Esophagus squamous epithelium (tissue), 5 donors: ENCODE results near the gene RAB30. TPM values are rescaled to one million over a fixed set of nuclear protein-coding genes. Genes with fewer than 3 reads are reported as not detected.
A peak's percentile ranks its signal among the peaks of the same experiment; 100 is the strongest.

ENCODE experiments used
- DNase-seq: peaks from one replicate; lab custom pipeline; 2025; lab: John Stamatoyannopoulos, UW
- H3K27ac ChIP-seq, 4 donors: fragments of 200-600 bp; sonication (generic); one replicate each; pipeline ENCODE4 v1.5.1; 2016 to 2019; ENCODE audit warnings: mild to moderate bottlenecking in 1 of 4
- H3K27me3 ChIP-seq, 4 donors: fragments of 200-600 bp; sonication (generic); 1 replicate in 3 of 4; 2 replicates in 1 of 4; pipeline versions ENCODE4 v1.5.1 to v1.6.0; 2017 to 2021; ENCODE audit warnings: antibody characterized with exemption in 1 of 4
- H3K36me3 ChIP-seq, 3 donors: fragments of 200-600 bp; sonication (generic); one replicate each; pipeline ENCODE4 v1.5.1; 2016 to 2019
- H3K4me1 ChIP-seq, 3 donors: fragments of 200-600 bp; sonication (generic); one replicate each; pipeline ENCODE4 v1.5.1; 2017 to 2019
- H3K4me3 ChIP-seq, 4 donors: fragments of 200-600 bp; sonication (generic); 1 replicate in 3 of 4; 2 replicates in 1 of 4; pipeline ENCODE4 v1.5.1; 2016 to 2019; ENCODE audit warnings: mild to moderate bottlenecking in 2 of 4, moderate library complexity in 1 of 4
- H3K9me3 ChIP-seq, 3 donors: fragments of 200-600 bp; sonication (generic); one replicate each; pipeline ENCODE4 v1.5.1; 2016 to 2019
- POLR2A ChIP-seq, 4 donors: fragments of 450-650 bp; IDR thresholded peaks; one replicate each; pipeline ENCODE4 v1.6.1; 2017; ENCODE audit warnings: antibody characterized with exemption in 4 of 4, mild to moderate bottlenecking in 4 of 4, moderate library complexity in 3 of 4
- WGBS, 2 donors: methylation state at CpG; one replicate each; pipeline ENCODE4 v1.1.5; 2018; 5-methylcytosine and 5-hydroxymethylcytosine counted together
- intact Hi-C: fragments of 100-400 bp; cut with DNase I; formaldehyde crosslinking; loops from one replicate; pipeline ENCODE4 v1.15.0; 2022
- total RNA-seq, 4 donors: library from RNA; depleted of rRNA; stranded (reverse); fragments of >200 nt; gene quantifications; one replicate each; pipeline ENCODE4 v1.1.0, GENCODE V29; 2016
- TF ChIP-seq, protein P1 (sequence below), 6 experiments: fragments of 450-650 bp in 4 of 6; fragments of 200-600 bp in 2 of 6; sonication (generic) in 2 of 6; IDR thresholded peaks; one replicate each; pipeline ENCODE4 v1.5.1; 2016 to 2019; ENCODE audit warnings: antibody characterized with exemption in 6 of 6, mild to moderate bottlenecking in 4 of 6, moderate library complexity in 4 of 6
- donor health status: DM: yes; HTN: yes; CAD: no.

RAB30 gene
- total RNA-seq, 4 donors from 2014 or later: 2.2 to 8.7 (median 6.0) TPM

DNA sequence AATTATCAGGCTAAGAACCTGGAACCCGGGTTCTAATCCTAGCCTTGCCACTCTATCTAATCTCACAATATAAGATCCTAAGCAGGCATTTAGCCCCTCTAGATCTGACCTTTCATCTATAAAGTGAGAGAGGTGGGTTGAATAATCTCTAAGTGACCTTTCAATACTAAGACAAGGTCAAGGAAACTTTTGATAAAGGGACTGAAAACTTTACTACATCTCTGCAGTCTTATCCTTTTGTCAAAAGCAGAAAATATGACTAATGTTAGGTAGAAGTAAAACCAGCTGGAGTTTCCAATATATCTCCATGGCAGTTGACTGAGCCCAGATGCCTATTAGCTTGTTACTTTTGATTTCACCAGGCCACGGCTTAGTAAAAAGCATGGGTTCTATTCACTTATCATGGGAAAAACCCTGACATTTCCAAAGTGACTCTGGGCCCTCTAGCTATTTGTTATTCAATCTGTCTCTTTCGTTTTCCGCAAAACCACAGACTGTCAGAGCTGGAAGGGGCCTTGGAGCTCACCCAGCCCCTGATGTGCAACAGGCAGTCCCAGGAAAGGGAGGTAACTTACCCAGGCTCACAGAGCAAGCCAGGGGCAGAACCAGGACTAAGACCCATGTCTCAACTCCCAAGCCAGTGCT lies 75.8 kb downstream of the RAB30 start:
- WGBS, 2 donors: 33 to 34% methylated on average over 4 of the region's 4 CpGs
- intact Hi-C loops: no loop called here
- Histone ChIP-seq H3K9me3 (no peaks in the 10 kb centered on the region), H3K27ac (peak overlapping the region; percentile 36 to 71 (median 52)), H3K36me3 (peaks cover 0 to 11% (median 0%) of the 10 kb centered on the region in 3 donors), H3K4me3 (peak overlapping the region in 1 of 4 donors; percentile 34), H3K27me3 (no peaks in the 10 kb centered on the region), H3K4me1 (peaks cover 0 to 74% (median 21%) of the 10 kb centered on the region in 3 donors)
- TF ChIP-seq, protein P1, sequence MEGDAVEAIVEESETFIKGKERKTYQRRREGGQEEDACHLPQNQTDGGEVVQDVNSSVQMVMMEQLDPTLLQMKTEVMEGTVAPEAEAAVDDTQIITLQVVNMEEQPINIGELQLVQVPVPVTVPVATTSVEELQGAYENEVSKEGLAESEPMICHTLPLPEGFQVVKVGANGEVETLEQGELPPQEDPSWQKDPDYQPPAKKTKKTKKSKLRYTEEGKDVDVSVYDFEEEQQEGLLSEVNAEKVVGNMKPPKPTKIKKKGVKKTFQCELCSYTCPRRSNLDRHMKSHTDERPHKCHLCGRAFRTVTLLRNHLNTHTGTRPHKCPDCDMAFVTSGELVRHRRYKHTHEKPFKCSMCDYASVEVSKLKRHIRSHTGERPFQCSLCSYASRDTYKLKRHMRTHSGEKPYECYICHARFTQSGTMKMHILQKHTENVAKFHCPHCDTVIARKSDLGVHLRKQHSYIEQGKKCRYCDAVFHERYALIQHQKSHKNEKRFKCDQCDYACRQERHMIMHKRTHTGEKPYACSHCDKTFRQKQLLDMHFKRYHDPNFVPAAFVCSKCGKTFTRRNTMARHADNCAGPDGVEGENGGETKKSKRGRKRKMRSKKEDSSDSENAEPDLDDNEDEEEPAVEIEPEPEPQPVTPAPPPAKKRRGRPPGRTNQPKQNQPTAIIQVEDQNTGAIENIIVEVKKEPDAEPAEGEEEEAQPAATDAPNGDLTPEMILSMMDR (IDR thresholded peaks at IDR 0.05): no peak
- TF ChIP-seq POLR2A (IDR thresholded peaks at IDR 0.05): no peak
- DNase-seq: no peak

DNA sequence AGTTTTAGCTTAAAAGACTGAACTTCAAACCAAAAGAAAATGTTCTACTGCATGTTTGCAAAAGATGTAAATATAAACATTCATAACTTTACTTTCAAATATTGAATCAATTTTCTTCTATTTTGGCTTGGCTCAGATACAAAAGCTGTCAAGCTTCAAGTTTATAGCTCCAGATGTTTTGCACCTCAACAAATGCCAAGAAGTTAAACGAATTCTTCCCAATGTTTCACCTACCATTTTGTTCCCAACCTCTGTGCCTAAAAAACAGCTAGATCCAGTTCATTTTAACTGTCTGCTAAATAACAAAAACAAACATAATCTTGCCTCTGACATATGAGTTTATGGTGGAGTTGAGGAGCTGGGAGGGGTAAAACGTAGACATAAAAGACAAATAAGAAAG lies 76.5 kb downstream of the RAB30 start:
- H3K4me1 ChIP-seq: peaks cover 0 to 71% (median 21%) of the 10 kb centered on the region in 3 donors
- 42 to 62% methylated on average over 2 of the region's 2 CpGs for WGBS, 2 donors
- TF ChIP-seq, protein P1 (IDR thresholded peaks at IDR 0.05): no peak
- TF ChIP-seq POLR2A (IDR thresholded peaks at IDR 0.05): no peak

DNA sequence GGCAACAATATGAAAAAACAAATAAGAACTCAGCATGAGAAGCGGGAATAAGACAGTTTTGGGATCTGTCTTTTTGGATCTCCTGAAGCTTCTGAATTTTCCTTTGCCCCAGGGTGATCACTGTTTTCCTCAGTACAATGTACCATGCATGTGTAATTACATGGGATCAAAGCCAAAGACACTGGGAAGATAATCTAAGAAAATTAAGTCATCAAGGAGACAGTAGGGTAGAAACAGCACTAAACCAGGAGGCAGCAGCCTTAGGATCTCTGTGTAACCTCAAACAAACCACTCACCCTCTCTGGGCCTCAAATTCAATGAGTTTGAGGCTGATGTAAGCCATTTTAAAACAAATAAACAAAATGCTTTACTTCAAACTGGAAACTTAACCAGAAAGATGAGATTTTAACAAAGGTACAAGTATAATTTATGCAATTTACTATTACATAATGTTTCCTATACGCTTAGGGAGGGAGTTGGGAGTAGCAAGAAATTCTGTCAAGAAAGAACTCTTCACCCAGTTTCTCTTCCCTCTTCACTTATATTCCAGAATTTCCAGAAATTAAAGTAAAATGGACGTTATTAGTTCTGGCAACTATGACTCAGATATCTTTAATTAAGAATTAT lies 77.0 kb downstream of the RAB30 start:
- no peak for DNase-seq
- WGBS, 2 donors: 62 to 68% methylated on average over 3 of the region's 3 CpGs
- TF ChIP-seq, protein P1 (IDR thresholded peaks at IDR 0.05): no peak
- TF ChIP-seq POLR2A (IDR thresholded peaks at IDR 0.05): no peak
- no peaks in the 10 kb centered on the region for H3K27me3 ChIP-seq
- no peaks in the 10 kb centered on the region for H3K9me3 ChIP-seq
- intact Hi-C loops: no loop called here
- H3K4me1 ChIP-seq: peaks cover 0 to 66% (median 21%) of the 10 kb centered on the region in 3 donors
- peak overlapping the region in 1 of 4 donors; percentile 1 for H3K27ac ChIP-seq
- no peak overlapping the region for H3K4me3 ChIP-seq
- peaks cover 0 to 11% (median 0%) of the 10 kb centered on the region in 3 donors for H3K36me3 ChIP-seq

More for the DNA sequence above, 76.5 kb downstream of the RAB30 start:
- Histone ChIP-seq H3K27me3 (no peaks in the 10 kb centered on the region), H3K9me3 (no peaks in the 10 kb centered on the region), H3K27ac (peak overlapping the region in 2 of 4 donors; percentile 36 to 64), H3K36me3 (peaks cover 0 to 11% (median 0%) of the 10 kb centered on the region in 3 donors), H3K4me3 (no peak overlapping the region)
- intact Hi-C loops: no loop called here
- no peak for DNase-seq

DNA sequence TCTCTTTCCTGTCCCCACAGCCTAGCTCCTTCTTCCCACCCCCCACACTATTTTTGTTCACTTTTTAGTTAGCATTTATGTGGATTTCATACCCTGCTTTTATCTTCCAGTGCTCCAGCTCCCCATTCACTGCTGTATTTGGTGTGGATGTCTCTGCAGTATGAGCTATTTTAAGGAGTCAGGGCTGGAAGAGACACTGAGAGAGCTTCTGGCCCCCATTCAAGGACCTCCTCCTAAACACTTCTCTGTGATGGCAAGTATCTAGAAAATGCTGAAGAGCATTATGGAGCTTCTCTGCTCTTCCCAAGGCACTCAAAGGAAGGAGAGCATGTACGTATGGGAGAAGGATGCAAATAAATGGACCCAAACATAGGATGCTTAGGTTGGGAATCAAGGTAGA lies 79.5 kb downstream of the RAB30 start:
- 57 to 88% methylated on average over 1 of the region's 1 CpG for WGBS, 2 donors
- Histone ChIP-seq H3K27ac (peak overlapping the region in 1 of 4 donors; percentile 14), H3K4me1 (peaks cover 0 to 48% (median 15%) of the 10 kb centered on the region in 3 donors), H3K36me3 (peaks cover 0 to 11% (median 0%) of the 10 kb centered on the region in 3 donors), H3K9me3 (no peaks in the 10 kb centered on the region), H3K27me3 (no peaks in the 10 kb centered on the region), H3K4me3 (no peak overlapping the region)
- no peak for TF ChIP-seq POLR2A (IDR thresholded peaks at IDR 0.05)
- TF ChIP-seq, protein P1 (IDR thresholded peaks at IDR 0.05): no peak
- intact Hi-C loops: no loop called here
- no peak for DNase-seq
